HG02623 (cell line): ENCODE results near the gene PLA2G2A.
"Not testable (repeated sequence)": the region's sequence is repeated elsewhere in the genome, so short reads cannot be mapped to it uniquely, and the experiment has no call there.

Source experiments
- ATAC-seq: cut with Tn5 transposase; IDR thresholded peaks from one replicate; pipeline ENCODE4 v1.9.1; 2021; ENCODE audit warnings: moderate library complexity; ENCODE audit not compliant: unreplicated experiment

PLA2G2A gene

GRCh38 chr1:19979494-19979977 lies at the start of gene PLA2G2A:
Gene PLA2G2A (minus strand): TSS chr1:19979618. CDS start chr1:19978773, 845 bp downstream.
- ATAC-seq: no peak

GRCh38 chr1:20028726-20029125 lies 49.3 kb upstream of the PLA2G2A start:
- ATAC-seq: no peak

GRCh38 chr1:20028125-20028524 lies 48.7 kb upstream of the PLA2G2A start:
- ATAC-seq: no peak

- no peak for ATAC-seq
Measured at GRCh38 chr1:20017741-20018140, 38.3 kb upstream of the PLA2G2A start.

- ATAC-seq: no peak
Measured at GRCh38 chr1:20014153-20014552, 34.7 kb upstream of the PLA2G2A start.

GRCh38 chr1:20010016-20010415 lies 30.6 kb upstream of the PLA2G2A start:
- no peak for ATAC-seq

- ATAC-seq: no peak
Measured at GRCh38 chr1:20009212-20009611, 29.8 kb upstream of the PLA2G2A start.

GRCh38 chr1:20008391-20008841 lies 29.0 kb upstream of the PLA2G2A start:
- no peak for ATAC-seq

- ATAC-seq: not testable (repeated sequence)
Measured at GRCh38 chr1:19998823-19999222, 19.4 kb upstream of the PLA2G2A start.

- ATAC-seq: no peak
Measured at GRCh38 chr1:19990689-19991088, 11.3 kb upstream of the PLA2G2A start.

GRCh38 chr1:19990182-19990582 lies 10.8 kb upstream of the PLA2G2A start:
- ATAC-seq: not testable (repeated sequence)

GRCh38 chr1:19988267-19989006 lies 9.0 kb upstream of the PLA2G2A start:
- ATAC-seq: no peak

- ATAC-seq: no peak
Measured at GRCh38 chr1:19987719-19988118, 8.3 kb upstream of the PLA2G2A start.

- ATAC-seq: not testable (repeated sequence)
Measured at GRCh38 chr1:19984409-19985016, 5.1 kb upstream of the PLA2G2A start.

- no peak for ATAC-seq
Measured at GRCh38 chr1:19981507-19982312, 2.3 kb upstream of the PLA2G2A start.

- no peak for ATAC-seq
Measured at GRCh38 chr1:19981170-19981506, 1.7 kb upstream of the PLA2G2A start.

GRCh38 chr1:19980314-19980713 lies 896 bp upstream of the PLA2G2A start:
- ATAC-seq: no peak

- no peak for ATAC-seq
Measured at GRCh38 chr1:19978143-19978542, 1.3 kb downstream of the PLA2G2A start.

- ATAC-seq: no peak
Measured at GRCh38 chr1:19976317-19977003, 3.0 kb downstream of the PLA2G2A start.

- no peak for ATAC-seq
Measured at GRCh38 chr1:19975423-19976193, 3.8 kb downstream of the PLA2G2A start.
